SH-SY5Y (cell line): ENCODE measurements around the gene ATG7.

Experiments used
- GATA2 ChIP-seq: IDR thresholded peaks from 2 replicates; pipeline ENCODE4 v1.6.1; 2011; ENCODE audit warnings: mild to moderate bottlenecking, low read depth, low read length
- GATA3 ChIP-seq: IDR thresholded peaks from 2 replicates; pipeline ENCODE4 v1.6.1; 2011; ENCODE audit warnings: low read depth, mild to moderate bottlenecking, low read length, moderate library complexity

DNA sequence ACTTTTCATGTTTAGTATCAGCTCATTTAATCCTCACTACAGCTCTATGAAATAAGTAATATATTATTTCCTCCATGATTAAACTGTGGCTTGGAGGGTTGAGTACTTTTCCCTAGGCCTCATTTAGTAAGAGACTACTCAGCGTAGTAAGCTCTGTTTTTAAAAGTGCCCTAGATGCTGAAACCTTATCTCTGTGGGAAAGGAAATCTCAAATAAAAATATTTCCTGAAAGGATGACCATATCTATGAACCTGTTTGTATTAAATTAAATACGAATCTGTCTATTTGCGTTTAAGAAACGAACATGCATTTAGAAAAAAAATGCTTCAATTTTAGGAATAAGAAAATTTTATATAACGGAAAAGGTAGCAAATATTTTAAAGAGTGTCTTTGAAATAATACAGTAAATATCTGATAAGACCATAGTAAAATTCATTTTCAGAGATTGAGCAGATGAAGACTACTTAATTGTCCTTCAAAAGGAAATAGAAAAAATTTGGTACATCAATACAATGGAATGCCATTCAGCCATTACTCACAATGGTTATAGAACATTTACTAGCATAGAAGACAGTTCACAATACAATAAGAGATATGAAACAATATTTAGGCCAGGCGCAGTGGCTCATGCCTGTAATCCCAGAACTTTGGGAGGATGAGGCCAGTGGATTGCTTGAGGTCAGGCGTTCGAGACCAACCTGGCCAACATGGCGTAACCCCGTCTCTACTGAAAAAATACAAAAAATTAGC, 56.2 kb downstream of the ATG7 start:
- TF ChIP-seq GATA3 (no peak), GATA2 (no peak)
